Upper lobe of left lung (tissue), 6 donors: ENCODE results near the gene DENND2D. TPM values are rescaled to one million over a fixed set of nuclear protein-coding genes. Genes with fewer than 3 reads are reported as not detected.

Experiments
- ATAC-seq, 2 donors: fragments of 200-7000 bp; cut with Tn5 transposase; one replicate each; pipeline ENCODE4 v1.9.1; 2022; ENCODE audit warnings: mild to moderate bottlenecking in 2 of 2, moderate library complexity in 2 of 2; ENCODE audit not compliant: low FRiP score in 2 of 2
- DNase-seq, 2 donors: peaks; one replicate each; pipeline ENCODE4 v3.0.0-alpha.2; 2019 to 2020
- H3K27ac ChIP-seq, 4 donors: fragments of 200-600 bp; sonication (generic); one replicate each; pipeline ENCODE4 v1.5.1; 2016 to 2019
- H3K27me3 ChIP-seq, 4 donors: fragments of 200-600 bp; sonication (generic); one replicate each; pipeline ENCODE4 v1.5.1; 2017 to 2019
- H3K36me3 ChIP-seq, 4 donors: fragments of 200-600 bp; sonication (generic); one replicate each; pipeline ENCODE4 v1.5.1; 2016 to 2019
- H3K4me1 ChIP-seq, 4 donors: fragments of 200-600 bp; sonication (generic); one replicate each; pipeline ENCODE4 v1.5.1; 2018 to 2019
- H3K4me3 ChIP-seq, 4 donors: fragments of 200-600 bp; sonication (generic); one replicate each; pipeline ENCODE4 v1.5.1; 2017 to 2019; ENCODE audit warnings: mild to moderate bottlenecking in 2 of 4, moderate library complexity in 1 of 4
- H3K9me3 ChIP-seq, 4 donors: fragments of 200-600 bp; sonication (generic); one replicate each; pipeline ENCODE4 v1.5.1; 2018 to 2019
- CTCF ChIP-seq, 6 experiments: fragments of 450-650 bp in 4 of 6; fragments of 200-600 bp in 2 of 6; sonication (generic) in 2 of 6; IDR thresholded peaks; one replicate each; pipeline ENCODE4 v1.5.1; 2016 to 2019; ENCODE audit warnings: antibody characterized with exemption in 6 of 6
- EP300 ChIP-seq, 4 donors: sonication (generic); formaldehyde crosslinking; IDR thresholded peaks; one replicate each; pipeline ENCODE4 v1.5.1; 2017; ENCODE audit warnings: antibody characterized with exemption in 4 of 4, control low read depth in 2 of 4
- POLR2A ChIP-seq, 4 donors: fragments of 450-650 bp; IDR thresholded peaks; one replicate each; pipeline ENCODE4 v1.5.1; 2016 to 2017; ENCODE audit warnings: antibody characterized with exemption in 4 of 4, mild to moderate bottlenecking in 2 of 4
- POLR2AphosphoS5 ChIP-seq, 2 donors: sonication (generic); formaldehyde crosslinking; IDR thresholded peaks; one replicate each; pipeline ENCODE4 v1.5.1; 2017; ENCODE audit warnings: antibody characterized with exemption in 2 of 2
- WGBS, 2 donors: methylation state at CpG; one replicate each; pipeline ENCODE4 v1.1.5; 2017 to 2018; 5-methylcytosine and 5-hydroxymethylcytosine counted together
- total RNA-seq, 6 donors: library from RNA; depleted of rRNA in 4 of 6; stranded (reverse); fragments of >200 nt in 4 of 6; gene quantifications; one replicate each; pipeline versions ENCODE4 v1.1.0 to v1.2.1, GENCODE V29; 2016 to 2021
- donor health status: DM: no; HTN: no; CAD: no; lungs with moderate emphysema.
- donor health status: DM: no; HTN: yes; CAD: no; lungs with severe emphysema.

Gene DENND2D
- total RNA-seq, 6 donors from 2014 or later, result 44.4 to 154 (median 64.8) TPM

- 25% methylated on average over 10 of the region's 10 CpGs for WGBS, 2 donors
- peak overlapping the region; percentile 2 to 63 (median 30) for H3K27ac ChIP-seq
Measured at GRCh38 chr1:111222308-111223125, 22.1 kb upstream of the DENND2D start.

GRCh38 chr1:111221633-111222291 is 21.3 kb upstream of the DENND2D start:
- peak overlapping the region in 3 of 4 donors; percentile 22 to 63 (median 37) for H3K27ac ChIP-seq
- no peak overlapping the region for H3K4me3 ChIP-seq
- H3K36me3 ChIP-seq, result no peaks in the 10 kb centered on the region
- peak in 1 of 2 donors; percentile 13 for TF ChIP-seq POLR2AphosphoS5 (IDR thresholded peaks at IDR 0.05)
- no peak for TF ChIP-seq CTCF (IDR thresholded peaks at IDR 0.05)
- H3K9me3 ChIP-seq, result no peaks in the 10 kb centered on the region
- H3K27me3 ChIP-seq, result no peaks in the 10 kb centered on the region
- WGBS, 2 donors, result 46 to 58% methylated on average over 5 of the region's 5 CpGs
- peak; percentile 20 to 39 for ATAC-seq
- peaks cover 13 to 34% (median 26%) of the 10 kb centered on the region in 4 donors for H3K4me1 ChIP-seq
- DNase-seq, result peak in 1 of 2 donors; percentile 40

More at GRCh38 chr1:111222308-111223125, 22.1 kb upstream of the DENND2D start:
- no peak overlapping the region for H3K4me3 ChIP-seq
- H3K36me3 ChIP-seq, result no peaks in the 10 kb centered on the region
- no peaks in the 10 kb centered on the region for H3K9me3 ChIP-seq
- TF ChIP-seq POLR2A (IDR thresholded peaks at IDR 0.05), result no peak
- peak; percentile 80 to 91 (median 88) for TF ChIP-seq CTCF (IDR thresholded peaks at IDR 0.05)
- no peaks in the 10 kb centered on the region for H3K27me3 ChIP-seq
- DNase-seq (peak in 1 of 2 donors; percentile 91), ATAC-seq (peak; percentile 82 to 90)
- H3K4me1 ChIP-seq, result peaks cover 21 to 38% (median 33%) of the 10 kb centered on the region in 4 donors

GRCh38 chr1:111221276-111221632 is 20.8 kb upstream of the DENND2D start:
- peaks cover 11 to 32% (median 25%) of the 10 kb centered on the region in 4 donors for H3K4me1 ChIP-seq
- H3K9me3 ChIP-seq, result no peaks in the 10 kb centered on the region
- H3K36me3 ChIP-seq, result no peaks in the 10 kb centered on the region
- no peaks in the 10 kb centered on the region for H3K27me3 ChIP-seq
- H3K27ac ChIP-seq, result peak overlapping the region in 1 of 4 donors; percentile 63
- DNase-seq (no peak), ATAC-seq (no peak)
- TF ChIP-seq CTCF (IDR thresholded peaks at IDR 0.05) (no peak), EP300 (IDR thresholded peaks at IDR 0.05) (no peak), POLR2AphosphoS5 (IDR thresholded peaks at IDR 0.05) (no peak), POLR2A (IDR thresholded peaks at IDR 0.05) (no peak)
- no peak overlapping the region for H3K4me3 ChIP-seq
- 47 to 59% methylated on average over 2 of the region's 2 CpGs for WGBS, 2 donors

- ATAC-seq, result no peak
- WGBS, 2 donors, result 87% methylated on average over 5 to 6 of the region's 6 CpGs
- no peak for DNase-seq
- peak overlapping the region in 1 of 4 donors; percentile 21 for H3K27ac ChIP-seq
- TF ChIP-seq CTCF (IDR thresholded peaks at IDR 0.05), result no peak
- no peak for TF ChIP-seq POLR2AphosphoS5 (IDR thresholded peaks at IDR 0.05)
- no peak for TF ChIP-seq POLR2A (IDR thresholded peaks at IDR 0.05)
- no peak for TF ChIP-seq EP300 (IDR thresholded peaks at IDR 0.05)
- H3K36me3 ChIP-seq, result no peaks in the 10 kb centered on the region
- H3K4me3 ChIP-seq, result no peak overlapping the region
- no peaks in the 10 kb centered on the region for H3K9me3 ChIP-seq
- peaks cover 11 to 37% (median 30%) of the 10 kb centered on the region in 4 donors for H3K4me1 ChIP-seq
- H3K27me3 ChIP-seq, result no peaks in the 10 kb centered on the region
Measured at GRCh38 chr1:111220302-111220890, 19.9 kb upstream of the DENND2D start.
